IPS-NIHi11 (cell line): ENCODE measurements around the gene ZBTB40.
A peak's percentile ranks its signal among the peaks of the same experiment; 100 is the strongest.

Source experiments
- DNase-seq: peaks from one replicate; pipeline ENCODE4 v3.0.0; 2012; ENCODE audit warnings: mixed read lengths, low spot score

Gene ZBTB40

GRCh38 chr1:22556391-22557104 lies 104.9 kb downstream of the ZBTB40 start:
- DNase-seq = peak; percentile 76

- no peak for DNase-seq
Observed at GRCh38 chr1:22557341-22557950, 105.8 kb downstream of the ZBTB40 start.

DNA sequence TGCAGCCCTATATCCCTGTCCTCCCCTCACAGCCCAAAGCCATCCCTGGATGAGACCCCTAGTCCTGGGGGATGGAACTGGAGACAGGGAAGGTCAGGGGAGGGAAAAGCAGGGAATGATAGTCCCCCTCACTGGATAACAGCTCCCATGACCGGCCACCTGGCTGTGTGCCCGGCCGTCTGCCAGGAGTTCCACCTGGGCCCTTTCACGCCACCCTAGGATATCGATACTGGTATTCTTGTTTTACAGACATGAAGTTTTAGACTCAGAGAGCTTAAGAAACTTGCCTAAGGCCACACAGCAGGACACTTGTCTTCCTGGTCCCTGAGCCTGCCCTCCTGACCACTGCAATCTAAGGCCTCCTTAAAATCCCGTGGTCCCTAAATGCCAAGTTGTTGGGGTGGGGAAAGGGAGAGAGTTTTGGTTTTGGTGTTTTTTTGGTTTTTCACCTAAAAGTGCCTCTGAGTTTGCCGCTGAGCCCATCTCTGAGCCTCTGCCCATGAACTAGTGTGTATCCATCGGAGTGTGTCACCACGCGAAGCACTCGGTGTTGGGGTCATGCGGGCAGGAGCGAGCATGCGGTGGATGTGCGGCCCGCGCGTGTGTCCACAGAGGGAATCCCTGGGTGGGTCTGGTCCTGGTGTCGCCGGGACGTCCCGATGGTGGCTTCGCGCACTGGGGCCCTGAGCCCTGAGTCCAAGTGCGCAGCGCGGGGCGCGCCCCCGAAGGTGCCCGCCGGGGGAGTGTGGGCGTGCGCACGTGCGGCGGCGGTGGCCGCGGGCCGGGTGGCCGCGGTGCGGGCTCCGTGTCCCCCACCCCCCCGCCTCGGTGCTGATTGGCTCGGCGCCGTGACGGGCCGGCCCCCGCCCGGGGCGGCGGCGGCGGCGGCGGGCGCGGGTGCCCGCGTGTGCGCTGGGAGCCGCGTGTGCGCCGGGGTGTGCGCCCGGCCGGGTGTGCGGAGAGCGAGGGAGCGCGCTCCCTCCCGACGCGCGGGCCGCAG lies 111.2 kb downstream of the ZBTB40 start, which contains the start of gene EPHA8:
Gene EPHA8 (plus strand): TSS at position 906 of the 1,000 bp plus-strand sequence. CDS start 147 bp downstream, outside the sequence.
- peak; percentile 79 for DNase-seq

- peak; percentile 58 for DNase-seq
Observed at GRCh38 chr1:22563671-22564602, 112.3 kb downstream of the ZBTB40 start.

GRCh38 chr1:22566161-22566560 lies 114.5 kb downstream of the ZBTB40 start:
- DNase-seq = no peak

DNA sequence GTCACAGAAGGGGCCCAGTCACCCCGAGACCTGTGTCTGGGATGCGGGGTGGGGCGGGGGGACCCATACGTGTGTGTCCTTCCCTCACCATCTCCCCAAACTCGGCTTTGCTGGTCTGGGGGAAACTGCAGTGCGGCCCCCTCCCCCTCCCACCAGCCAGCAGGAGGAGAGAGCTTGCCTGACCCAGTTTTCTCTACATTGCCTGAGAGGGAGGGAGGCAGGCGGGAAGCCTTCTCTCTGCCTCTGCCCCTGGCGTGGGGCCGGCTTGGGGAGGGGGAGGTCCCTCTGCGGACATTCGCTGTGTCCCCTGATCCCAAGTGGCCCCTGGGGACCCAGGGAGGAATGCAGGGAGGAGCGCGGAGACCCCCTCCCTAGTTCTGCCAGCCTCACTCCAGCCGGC lies 115.5 kb downstream of the ZBTB40 start:
- no peak for DNase-seq

DNA sequence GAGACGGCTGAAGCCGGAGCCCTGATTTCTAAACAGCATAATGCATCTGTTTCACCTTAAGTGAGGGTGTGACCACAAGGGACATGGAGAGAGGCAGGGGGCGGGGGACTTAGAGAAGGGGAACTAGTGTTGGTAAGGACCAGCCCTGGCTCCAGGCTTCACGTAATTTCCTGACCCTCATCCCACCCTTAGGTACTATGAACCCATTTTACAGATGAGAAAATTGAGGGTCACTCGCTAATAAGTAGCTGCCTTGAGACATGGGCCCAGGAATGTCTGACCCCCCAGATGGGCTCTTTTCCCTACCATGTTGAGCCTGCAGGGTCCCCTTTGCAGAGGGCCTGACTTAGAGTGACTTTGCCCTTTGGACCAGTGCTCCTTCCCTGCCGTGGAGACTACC lies 116.3 kb downstream of the ZBTB40 start:
- DNase-seq = no peak

DNA sequence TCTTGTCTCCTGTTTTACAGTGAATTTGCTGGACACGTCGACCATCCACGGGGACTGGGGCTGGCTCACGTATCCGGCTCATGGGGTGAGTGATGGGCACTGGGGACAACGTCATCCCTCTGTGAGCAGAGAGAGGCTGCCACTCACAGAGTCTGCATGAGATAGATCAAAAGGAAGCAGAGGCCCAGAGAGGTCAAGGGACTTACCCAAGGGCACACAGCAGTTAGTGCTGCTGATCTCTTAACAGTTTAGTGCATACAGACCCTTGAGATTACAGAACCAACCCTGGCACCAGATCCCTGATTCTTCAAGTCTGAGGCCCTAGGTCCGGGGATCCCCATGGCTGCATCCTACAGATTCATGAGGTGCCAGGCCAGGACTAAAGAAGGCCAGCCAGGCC lies 117.6 kb downstream of the ZBTB40 start:
- no peak for DNase-seq

- no peak for DNase-seq
Observed at GRCh38 chr1:22570140-22570909, 118.7 kb downstream of the ZBTB40 start.

DNA sequence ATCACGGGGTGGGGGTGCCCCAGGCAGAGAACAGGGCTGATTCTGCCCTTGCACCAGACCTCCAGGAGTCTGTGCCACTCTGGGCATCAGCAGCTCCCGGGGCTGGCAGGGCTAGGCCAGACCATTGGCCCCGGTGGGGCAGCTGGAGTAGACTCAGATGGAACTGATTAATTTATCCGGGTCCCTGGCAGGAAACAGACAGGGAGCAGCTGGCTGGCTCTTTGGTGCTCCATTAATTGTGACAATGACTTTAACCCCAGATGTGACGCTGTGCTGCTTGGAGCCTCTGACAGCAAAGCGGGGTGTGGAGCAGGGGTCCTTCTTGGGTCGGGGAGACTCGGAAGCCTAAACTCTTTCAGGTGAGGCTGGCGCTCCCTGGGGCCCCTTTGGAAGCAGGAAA lies 121.2 kb downstream of the ZBTB40 start:
- DNase-seq = no peak

DNA sequence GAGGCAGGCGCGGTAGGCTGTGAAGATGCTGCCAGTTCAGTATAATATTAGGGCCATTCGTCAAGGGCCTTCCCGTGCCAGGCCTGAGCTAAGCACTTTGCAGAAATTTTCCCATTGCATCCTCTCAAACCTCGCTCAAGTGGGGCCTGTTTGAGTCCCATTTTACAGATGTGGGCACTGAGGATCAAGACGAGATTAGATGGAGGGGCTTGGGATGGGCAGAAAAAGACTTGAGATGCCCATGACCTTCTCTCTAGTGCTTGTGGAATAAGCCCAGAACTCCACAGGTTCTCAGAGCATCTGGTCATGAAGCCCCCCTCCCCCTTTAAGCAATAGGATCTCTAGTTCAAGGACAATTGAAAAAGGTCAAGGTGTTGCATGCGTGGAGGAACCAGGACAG lies 121.6 kb downstream of the ZBTB40 start:
- no peak for DNase-seq

DNA sequence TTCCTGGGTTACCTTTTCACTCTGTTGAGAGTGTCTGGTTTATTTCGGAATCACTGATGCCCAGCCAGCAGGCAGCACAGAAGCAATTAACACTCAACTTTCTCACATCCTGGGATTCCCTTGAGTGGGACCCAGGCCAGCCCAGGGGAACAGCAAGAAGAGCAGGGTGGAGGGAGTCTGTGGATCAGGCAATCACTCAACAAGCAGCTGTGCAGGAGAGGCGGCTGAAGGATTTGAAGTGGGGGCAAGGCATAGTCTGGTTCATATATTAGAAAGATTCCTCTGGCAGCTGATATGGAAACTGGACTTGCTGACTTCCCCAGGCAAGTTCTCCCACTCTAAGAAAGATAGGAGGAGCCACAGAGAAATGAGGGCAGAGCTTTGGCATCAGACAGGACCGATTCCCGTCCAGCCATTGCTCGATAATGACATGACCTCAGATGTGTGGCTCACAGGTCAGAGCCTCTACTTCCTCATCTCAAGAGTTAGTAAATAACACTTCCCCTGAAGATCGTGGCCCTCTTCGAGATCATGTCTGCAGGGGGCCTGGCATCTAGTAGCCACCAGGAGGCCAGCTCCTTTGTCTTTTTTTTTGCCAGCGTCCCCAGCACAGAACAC lies 124.0 kb downstream of the ZBTB40 start:
- DNase-seq = no peak

GRCh38 chr1:22576150-22576544 lies 124.5 kb downstream of the ZBTB40 start:
- no peak for DNase-seq

GRCh38 chr1:22576617-22577016 lies 125.0 kb downstream of the ZBTB40 start:
- no peak for DNase-seq

DNA sequence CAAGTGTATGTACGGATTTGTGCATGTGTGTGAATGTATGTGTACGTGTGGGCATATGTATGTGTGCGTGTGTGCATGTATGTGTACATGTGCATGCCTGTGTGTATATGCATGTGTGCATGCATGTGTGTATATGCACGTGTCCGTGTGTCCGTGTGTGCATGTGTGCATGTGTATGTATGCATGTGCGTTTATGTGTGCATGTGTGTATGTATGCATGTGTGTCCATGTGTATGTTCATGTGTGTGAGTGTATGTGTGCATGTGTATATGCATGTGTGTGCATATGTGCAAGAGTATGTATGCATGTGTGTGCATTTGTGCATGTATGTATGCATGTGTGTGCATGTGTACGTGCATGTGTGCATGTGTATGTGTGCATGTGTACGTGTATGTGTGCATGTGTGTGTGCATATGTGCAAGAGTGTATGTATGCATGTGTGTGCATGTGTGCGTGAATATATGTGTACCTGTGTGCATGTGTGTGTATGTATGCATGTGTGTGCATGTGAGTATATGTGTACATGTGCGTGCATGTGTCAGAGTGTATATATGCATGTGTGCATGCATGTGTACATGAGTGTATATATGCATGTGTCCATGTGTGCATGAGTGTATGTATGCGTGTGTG lies 127.2 kb downstream of the ZBTB40 start:
- DNase-seq = no peak

DNA sequence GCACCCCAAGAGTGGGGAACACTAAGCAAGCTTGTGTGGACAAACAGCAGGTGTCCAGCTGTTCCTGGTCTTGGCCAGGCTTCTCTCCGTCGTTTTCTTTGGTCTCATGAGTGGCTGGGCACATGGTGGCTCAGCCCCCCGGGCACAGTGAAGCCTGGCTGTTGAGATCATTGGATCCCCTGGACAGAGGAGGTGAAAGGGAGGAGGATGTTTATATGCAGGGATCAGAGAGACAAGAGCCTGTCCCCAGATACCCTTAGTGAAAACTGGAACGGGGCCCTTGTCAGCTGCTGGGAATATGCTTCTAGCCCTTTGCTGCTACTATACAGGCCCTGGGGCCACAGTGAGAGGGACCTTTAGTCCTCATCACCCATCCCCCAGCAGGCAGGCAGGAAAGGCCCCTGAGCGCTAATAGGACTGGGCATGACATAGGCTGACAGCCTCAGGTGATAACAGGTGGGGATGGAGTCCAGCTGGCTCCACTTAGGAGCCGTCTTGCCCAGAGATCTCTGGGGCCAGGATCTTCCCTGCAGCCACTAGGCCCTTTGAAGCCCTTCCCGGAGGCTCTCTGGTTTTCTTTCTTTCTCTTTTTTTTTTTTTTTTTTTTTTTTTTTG lies 128.0 kb downstream of the ZBTB40 start:
- no peak for DNase-seq
